ENCODE measurements around the gene STX11. TPM values are rescaled to one million over a fixed set of nuclear protein-coding genes. Genes with fewer than 3 reads are reported as not detected.

Gene STX11
- 1.1 and 2.1 TPM in 2 replicates for total RNA-seq (2022)
- percentile 40 among the genes with signal in this experiment for Bru-seq, nascent RNA
- BruChase-seq, experiment 1, labeled RNA remaining after a 6-hour chase = percentile 28 among the genes with signal in this experiment
- BruChase-seq, experiment 2, labeled RNA remaining after a 2-hour chase = percentile 28 among the genes with signal in this experiment
- long read RNA-seq, transcript STX11-201 (2 exons, 1,926 nt) = major isoform, 7 of 7 reads
- long read RNA-seq, partial matches to known transcripts = 0 of 7 reads
- long read RNA-seq, other reads (novel, unspliced or antisense) = 0 of 7 reads

DNA sequence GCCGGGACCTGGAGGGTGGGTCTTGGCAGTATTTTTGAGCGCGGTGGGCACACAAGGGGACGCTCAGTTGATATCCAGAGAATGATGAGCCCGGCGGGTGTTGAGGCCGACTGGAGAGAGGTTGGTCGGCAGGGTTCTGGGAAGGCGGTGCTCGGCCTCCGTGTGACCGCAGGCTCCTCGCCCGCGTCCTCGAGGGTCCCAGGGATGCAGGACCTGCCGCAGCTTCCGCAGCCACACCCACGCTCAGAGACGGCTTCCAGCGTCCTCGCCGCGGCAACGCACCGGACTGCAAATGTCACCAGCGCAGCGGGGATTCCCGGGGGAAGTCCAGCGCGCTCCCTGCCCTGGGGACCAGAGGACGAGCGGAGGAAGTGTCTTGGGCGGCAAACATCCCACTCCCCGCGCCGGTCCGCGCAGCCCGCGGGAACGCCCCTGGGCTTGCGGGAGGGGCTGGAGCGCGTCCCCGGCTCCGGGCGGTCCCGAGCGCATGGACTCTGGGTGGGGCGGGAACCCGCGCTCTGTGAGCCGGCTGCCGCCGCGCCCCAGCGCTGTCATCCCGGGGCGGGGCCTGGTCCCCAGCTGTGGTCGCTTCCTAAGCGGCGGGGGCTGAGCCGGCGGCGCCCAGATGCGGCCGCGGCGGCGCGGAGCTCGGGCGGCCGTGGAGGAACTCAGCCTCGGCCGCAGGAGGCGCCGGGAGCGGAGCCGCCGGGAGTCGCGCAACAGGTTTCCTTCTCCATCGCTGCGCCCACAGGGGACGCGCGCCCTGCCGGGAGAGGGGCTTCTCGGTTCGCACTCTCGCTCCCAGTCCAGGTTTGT is at the start of gene STX11:
Gene STX11, plus strand, starts transcription at position 624 of the 816 bp plus-strand sequence. CDS start 36,111 bp downstream, outside the sequence.
- H3K4me3 Mint-ChIP-seq (ENCODE audit: unreplicated experiment) = peak within 1 kb of the TSS; percentile 67
- intact Hi-C loops (cut with micrococcal nuclease) = loop anchor here (2.0 kb wide), 2 partner anchors 67 to 333 kb away; no protein-coding TSS in a partner anchor
- no peaks in the 10 kb centered on the region for H3K9me3 Mint-ChIP-seq (ENCODE audit: unreplicated experiment)
- no peaks in the 10 kb centered on the region for H3K36me3 Mint-ChIP-seq (ENCODE audit: insufficient read depth, unreplicated experiment)
- ChIA-PET POLR2A (interaction anchor here (0.6 to 1.8 kb wide), 2 partner anchors 9 to 30 kb away, joined by 3 to 5 read pairs; no protein-coding TSS in a partner anchor), CTCF (interaction anchor here (0.6 to 0.8 kb wide), 3 partner anchors 91 to 303 kb away, joined by 3 to 4 read pairs (median 3); no protein-coding TSS in a partner anchor)
- peak within 1 kb of the TSS; percentile 22 for H3K27ac Mint-ChIP-seq (ENCODE audit: low read depth, unreplicated experiment)
- no peaks in the 10 kb centered on the region for H3K27me3 Mint-ChIP-seq (ENCODE audit: insufficient read depth, unreplicated experiment)
- H3K4me1 Mint-ChIP-seq (ENCODE audit: insufficient read depth, unreplicated experiment) = no peaks in the 10 kb centered on the region
- TF ChIP-seq, protein P1, sequence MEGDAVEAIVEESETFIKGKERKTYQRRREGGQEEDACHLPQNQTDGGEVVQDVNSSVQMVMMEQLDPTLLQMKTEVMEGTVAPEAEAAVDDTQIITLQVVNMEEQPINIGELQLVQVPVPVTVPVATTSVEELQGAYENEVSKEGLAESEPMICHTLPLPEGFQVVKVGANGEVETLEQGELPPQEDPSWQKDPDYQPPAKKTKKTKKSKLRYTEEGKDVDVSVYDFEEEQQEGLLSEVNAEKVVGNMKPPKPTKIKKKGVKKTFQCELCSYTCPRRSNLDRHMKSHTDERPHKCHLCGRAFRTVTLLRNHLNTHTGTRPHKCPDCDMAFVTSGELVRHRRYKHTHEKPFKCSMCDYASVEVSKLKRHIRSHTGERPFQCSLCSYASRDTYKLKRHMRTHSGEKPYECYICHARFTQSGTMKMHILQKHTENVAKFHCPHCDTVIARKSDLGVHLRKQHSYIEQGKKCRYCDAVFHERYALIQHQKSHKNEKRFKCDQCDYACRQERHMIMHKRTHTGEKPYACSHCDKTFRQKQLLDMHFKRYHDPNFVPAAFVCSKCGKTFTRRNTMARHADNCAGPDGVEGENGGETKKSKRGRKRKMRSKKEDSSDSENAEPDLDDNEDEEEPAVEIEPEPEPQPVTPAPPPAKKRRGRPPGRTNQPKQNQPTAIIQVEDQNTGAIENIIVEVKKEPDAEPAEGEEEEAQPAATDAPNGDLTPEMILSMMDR (IDR thresholded peaks at IDR 0.05; ENCODE audit: unreplicated experiment) = no peak
- DNase-seq (ENCODE audit: unreplicated experiment) = peak; percentile 48
- BruUV-seq (replicated peaks) = no TSS peak

DNA sequence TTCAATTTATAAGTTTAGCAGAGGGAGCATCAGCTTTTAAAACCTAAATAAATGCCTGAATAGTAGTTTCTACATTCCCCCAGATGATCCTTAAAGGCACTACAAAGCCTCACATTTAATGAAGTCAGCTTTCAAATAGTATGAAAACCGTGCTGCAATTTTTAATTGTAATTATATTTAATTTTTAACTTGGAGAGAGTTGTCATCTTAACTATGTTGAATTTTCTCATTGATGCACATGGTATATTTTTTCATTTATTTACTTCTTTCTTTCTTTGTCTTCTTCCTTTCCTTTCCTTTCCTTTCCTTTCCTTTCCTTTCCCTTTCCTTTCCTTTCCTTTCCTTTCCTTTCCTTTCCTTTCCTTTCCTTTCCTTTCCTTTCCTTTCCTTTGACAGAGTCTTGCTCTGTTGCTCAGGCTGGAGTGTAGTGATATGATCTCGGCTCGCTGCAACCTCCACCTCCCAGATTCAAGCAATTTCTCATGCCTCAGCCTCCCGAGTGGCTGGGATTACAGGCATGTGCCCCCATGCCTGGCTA is 47.2 kb upstream of the STX11 start:
- TF ChIP-seq, protein P1 (IDR thresholded peaks at IDR 0.05; ENCODE audit: unreplicated experiment) = no peak
- intact Hi-C loops (cut with micrococcal nuclease) = no loop called here
- no peak overlapping the region for H3K27ac Mint-ChIP-seq (ENCODE audit: low read depth, unreplicated experiment)
- no peaks in the 10 kb centered on the region for H3K27me3 Mint-ChIP-seq (ENCODE audit: insufficient read depth, unreplicated experiment)
- CTCF ChIA-PET = interaction anchor here (0.6 to 3.3 kb wide), 7 partner anchors 112 to 379 kb away, joined by 3 to 13 read pairs (median 5); no protein-coding TSS in a partner anchor
- no peaks in the 10 kb centered on the region for H3K36me3 Mint-ChIP-seq (ENCODE audit: insufficient read depth, unreplicated experiment)
- no TSS peak for BruUV-seq (replicated peaks)
- H3K4me1 Mint-ChIP-seq (ENCODE audit: insufficient read depth, unreplicated experiment) = peaks cover 5% of the 10 kb centered on the region
- no peak overlapping the region for H3K4me3 Mint-ChIP-seq (ENCODE audit: unreplicated experiment)
- POLR2A ChIA-PET = interaction anchor here (1.5 kb wide), 1 partner anchor 183 kb away, joined by 5 read pairs; no protein-coding TSS in a partner anchor
- DNase-seq (ENCODE audit: unreplicated experiment) = no peak
- no peaks in the 10 kb centered on the region for H3K9me3 Mint-ChIP-seq (ENCODE audit: unreplicated experiment)

GRCh38 chr6:144104488-144104887 is 45.8 kb upstream of the STX11 start:
- no peaks in the 10 kb centered on the region for H3K36me3 Mint-ChIP-seq (ENCODE audit: insufficient read depth, unreplicated experiment)
- intact Hi-C loops (cut with micrococcal nuclease) = no loop called here
- no peak overlapping the region for H3K4me3 Mint-ChIP-seq (ENCODE audit: unreplicated experiment)
- CTCF ChIA-PET = interaction anchor here (0.6 to 4.8 kb wide), 4 partner anchors 112 to 405 kb away, joined by 3 to 28 read pairs (median 4); no protein-coding TSS in a partner anchor
- no TSS peak for BruUV-seq (replicated peaks)
- peaks cover 5% of the 10 kb centered on the region for H3K4me1 Mint-ChIP-seq (ENCODE audit: insufficient read depth, unreplicated experiment)
- no peaks in the 10 kb centered on the region for H3K9me3 Mint-ChIP-seq (ENCODE audit: unreplicated experiment)
- no peak for DNase-seq (ENCODE audit: unreplicated experiment)
- POLR2A ChIA-PET = no interaction called here
- TF ChIP-seq, protein P1 (IDR thresholded peaks at IDR 0.05; ENCODE audit: unreplicated experiment) = no peak
- no peaks in the 10 kb centered on the region for H3K27me3 Mint-ChIP-seq (ENCODE audit: insufficient read depth, unreplicated experiment)
- H3K27ac Mint-ChIP-seq (ENCODE audit: low read depth, unreplicated experiment) = no peak overlapping the region
